NCI-H526 (cell line): ENCODE results near the gene UTP11.
"Not testable (repeated sequence)": the region's sequence is repeated elsewhere in the genome, so short reads cannot be mapped to it uniquely, and the experiment has no call there.

Experiments
- DNase-seq, 2 experiments: peaks; one replicate each; lab custom pipeline; 2025; lab: John Stamatoyannopoulos, UW

The UTP11 gene

DNA sequence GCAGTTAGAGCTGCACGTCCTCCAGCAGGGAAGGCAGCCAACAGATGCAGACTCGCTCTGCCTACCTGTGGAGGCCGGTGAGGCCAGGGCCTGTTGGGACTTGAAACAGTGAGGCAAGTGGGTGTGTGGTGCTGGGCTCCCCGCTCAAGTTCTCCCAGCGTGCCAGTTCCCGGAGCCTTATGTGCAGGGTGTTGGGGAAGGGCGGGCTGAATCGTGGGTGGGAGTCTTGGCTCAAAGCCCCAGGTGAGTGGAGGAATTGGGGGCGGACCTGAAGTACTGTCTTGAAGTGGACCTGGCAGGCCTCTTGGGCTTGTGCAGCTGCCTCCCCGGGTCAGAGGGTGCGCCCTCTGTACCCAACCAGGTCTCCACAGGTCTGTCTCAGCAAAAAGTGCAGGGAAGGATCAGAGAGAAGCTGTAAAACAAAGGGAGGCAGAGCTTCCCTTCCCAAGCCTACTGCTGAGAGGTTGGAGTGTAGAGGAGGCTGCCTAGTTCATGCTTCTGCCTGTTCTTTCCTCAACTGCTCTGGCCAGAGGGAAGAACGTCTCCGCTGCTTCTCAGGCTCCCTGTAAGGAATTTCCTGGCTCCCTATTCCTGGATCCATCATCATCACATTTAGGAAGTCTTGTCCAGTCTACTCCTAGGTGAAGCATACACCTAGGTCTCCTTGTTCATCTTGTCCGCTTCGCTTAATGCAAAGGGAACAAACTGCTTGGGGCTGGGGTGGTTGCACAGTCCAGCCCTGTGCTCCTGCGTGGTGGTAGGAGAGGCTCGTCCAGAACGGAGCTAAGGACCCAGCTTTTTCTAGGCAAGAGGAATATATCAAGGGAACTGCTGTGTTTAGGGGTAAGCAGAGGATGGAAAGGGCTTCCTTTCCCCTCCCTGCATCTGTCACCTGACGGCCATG is 14.9 kb downstream of the UTP11 start:
- DNase-seq: peak in 1 of 2 experiments; percentile 43

GRCh38 chr1:38028105-38028591 is 15.6 kb downstream of the UTP11 start:
- DNase-seq: peak in 1 of 2 experiments; percentile 52

DNA sequence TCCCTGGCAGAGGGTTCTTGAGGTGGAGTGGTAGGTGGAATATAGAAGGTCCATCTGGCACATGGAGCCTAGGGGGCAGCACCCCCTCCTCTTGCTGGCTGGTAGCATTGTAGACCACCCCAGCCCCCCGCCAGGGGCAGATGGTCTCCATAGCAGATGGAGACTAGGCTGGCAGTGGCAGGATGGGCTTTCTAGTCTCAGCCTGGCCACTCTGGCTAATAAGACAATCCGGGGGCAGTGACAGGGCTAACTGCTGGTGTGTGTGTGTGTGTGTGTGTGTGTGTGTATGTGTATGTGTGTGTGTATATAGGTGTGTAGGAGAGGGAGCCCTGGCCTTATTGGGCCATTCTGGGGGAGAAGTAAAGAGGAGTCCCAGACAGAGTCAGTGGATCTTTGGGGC is 16.1 kb downstream of the UTP11 start:
- peak in 1 of 2 experiments; percentile 54 for DNase-seq

DNA sequence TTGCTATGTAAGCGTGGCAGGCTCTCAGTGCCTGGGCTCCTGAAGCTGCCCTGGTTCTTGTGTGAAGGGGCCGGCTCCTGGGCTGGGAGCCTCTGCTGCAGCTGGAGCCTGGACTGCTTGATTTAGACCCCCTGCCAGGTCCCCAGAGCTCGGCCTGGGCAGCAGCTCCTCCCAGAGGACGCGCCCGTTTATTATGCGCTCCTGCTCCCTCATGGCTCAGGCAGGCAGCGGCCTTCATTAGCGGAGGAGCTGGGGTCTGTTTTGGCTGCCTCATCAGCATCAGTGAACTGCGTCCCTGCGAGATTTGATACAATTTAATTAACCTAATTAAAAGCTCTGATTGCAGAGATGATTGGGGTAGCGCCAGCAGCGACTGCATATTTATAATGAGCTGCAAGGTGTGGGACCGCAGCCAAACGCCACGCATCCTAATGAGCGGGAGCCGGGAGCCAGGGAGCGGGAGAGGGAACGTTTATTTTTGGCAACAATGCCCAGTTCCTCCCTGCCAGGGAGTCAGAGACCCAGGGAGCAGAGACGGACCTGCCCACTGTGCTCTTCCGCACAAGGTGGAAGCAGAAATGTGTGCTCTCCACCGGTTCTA is 16.6 kb downstream of the UTP11 start:
- peak; percentile 33 to 85 for DNase-seq

DNA sequence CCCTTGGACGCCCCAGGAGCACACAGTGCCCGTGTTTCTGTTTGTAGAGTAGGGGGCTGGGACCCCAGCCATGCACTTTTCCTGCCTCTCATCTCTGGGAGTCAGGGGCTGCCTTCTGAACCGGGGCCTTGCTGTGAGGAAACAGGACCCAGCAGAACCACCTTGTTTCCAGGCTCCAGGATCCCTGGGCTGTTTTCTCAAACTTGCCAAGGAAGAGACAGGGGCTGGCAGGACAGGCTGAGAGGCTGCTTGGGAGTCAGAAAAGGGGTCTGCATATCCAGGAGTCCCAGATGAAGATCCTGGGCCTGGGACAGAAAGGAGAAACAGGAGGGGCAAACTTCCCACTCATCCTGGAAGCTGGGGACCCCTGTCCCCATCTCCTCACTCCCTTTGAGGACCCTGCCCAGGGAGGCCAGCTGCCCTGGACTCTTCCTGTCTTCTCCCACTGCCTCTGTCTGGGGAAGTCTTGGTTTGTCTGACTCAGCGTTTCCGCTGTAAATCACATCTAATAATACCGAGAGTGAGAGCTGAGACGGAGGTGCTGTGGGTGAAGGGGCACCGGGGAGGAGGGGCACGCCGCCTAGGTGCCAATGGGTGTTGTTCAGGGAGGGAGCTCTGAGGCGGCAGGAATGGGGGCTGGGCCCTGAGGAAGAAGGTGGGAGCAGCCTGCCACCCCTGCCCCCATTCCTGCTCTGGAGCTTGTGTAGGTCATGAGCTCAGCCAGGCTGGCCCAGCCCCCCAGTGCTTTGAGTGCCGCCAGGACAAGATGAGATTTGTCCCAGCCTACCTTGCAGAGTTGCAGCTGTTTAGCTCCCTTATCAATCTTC is 17.4 kb downstream of the UTP11 start:
- DNase-seq: no peak

- DNase-seq: no peak
Measured at GRCh38 chr1:38030596-38031512, 18.3 kb downstream of the UTP11 start.

DNA sequence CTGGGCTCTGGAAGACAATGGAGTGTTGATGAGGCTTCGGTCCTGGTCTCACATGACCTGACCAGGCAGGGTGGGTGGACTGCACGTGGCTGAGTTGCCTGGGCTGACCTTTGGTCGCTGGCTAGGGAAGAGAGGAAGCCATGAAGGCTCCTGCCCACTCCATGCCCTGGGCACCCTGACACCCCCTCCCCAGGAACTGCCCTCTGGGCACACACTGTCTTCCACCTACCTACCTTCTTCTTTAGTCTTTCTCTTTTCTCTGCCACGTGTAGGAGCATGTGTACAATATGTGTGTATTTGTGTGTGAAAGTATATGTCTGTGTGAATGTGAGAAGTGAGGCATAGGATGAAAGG is 19.0 kb downstream of the UTP11 start:
- DNase-seq: no peak

GRCh38 chr1:38032992-38033391 is 20.5 kb downstream of the UTP11 start:
- DNase-seq: not testable (repeated sequence)

- DNase-seq: no peak
Measured at GRCh38 chr1:38034871-38035270, 22.3 kb downstream of the UTP11 start.

DNA sequence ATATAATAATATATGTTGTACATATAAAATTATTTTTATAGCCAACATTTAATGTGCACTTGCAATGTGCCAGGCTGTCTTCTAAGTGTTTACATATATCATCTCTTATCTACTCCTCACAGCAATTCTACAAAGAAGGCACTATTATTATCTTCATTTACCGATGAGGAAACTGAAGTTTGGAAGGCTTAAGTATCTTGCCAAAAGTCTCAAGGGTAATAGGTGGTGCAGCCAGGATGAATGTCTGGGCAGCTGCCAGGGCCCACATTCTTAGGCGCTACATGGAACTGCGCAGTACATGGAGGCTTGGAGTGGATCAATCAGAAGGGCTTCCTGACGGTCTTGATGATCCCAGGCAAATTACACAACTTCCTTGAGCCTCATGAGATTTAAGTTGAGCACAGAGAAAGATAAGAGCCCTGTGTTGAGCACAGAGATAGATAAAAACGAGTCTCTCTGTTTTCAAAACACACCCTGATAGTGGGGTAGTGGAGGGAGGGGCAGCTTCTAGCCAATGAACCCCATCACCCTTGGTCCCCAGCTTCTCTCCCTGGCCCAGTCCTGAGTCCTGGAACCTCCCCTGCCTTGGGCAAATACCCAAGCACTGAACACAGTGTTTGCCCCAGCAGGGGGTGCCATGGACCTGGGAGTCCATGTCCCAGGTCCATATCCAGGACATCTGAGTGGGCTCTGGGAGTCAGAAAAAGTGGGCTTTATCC is 24.8 kb downstream of the UTP11 start:
- DNase-seq: peak in 1 of 2 experiments; percentile 85

GRCh38 chr1:38038861-38039260 is 26.3 kb downstream of the UTP11 start:
- no peak for DNase-seq

- no peak for DNase-seq
Measured at GRCh38 chr1:38039331-38040088, 27.0 kb downstream of the UTP11 start.

DNA sequence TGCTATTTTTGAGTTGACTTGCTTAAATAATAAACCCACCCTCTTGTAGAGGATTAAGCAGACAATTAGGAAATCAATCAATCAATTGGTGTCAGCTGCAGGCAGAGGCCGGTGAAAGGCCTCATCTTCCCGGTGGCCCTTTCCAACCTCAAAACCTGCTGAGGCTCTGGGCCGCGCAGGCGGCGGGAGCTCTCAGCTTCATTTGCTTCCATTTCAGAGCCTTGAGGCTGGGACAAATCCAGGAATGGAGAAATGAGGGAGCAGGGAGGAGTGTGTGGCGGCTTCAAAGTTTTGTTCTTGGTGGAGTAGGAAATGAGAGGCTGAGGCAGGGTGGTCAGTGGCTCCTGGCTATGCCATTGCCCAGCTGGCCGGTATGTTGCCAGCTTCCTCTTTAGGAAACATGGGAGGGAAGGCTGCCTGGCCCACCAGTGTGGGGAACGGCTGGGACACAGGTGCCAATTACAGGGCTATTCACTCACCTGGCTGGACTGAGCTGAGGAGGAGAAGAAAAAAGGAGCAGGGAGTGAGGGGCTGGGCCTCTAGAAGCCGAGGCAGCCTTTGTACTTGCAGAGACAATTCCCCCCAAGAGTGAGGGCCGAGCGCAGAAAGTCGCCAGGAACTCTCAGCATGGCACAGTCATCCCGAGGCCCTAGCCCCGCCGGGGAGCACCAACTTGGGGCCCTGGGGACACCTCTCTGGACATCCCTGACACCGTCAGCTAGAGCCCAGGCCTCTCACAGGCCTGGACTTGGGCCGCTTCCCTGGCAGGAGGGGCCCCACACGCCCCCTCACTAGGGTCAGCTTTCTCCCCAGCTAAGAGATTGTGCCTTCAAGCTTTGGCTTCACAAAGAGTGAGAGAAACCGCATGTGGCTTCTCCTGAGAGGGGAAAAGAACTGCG is 29.7 kb downstream of the UTP11 start:
- DNase-seq: no peak

DNA sequence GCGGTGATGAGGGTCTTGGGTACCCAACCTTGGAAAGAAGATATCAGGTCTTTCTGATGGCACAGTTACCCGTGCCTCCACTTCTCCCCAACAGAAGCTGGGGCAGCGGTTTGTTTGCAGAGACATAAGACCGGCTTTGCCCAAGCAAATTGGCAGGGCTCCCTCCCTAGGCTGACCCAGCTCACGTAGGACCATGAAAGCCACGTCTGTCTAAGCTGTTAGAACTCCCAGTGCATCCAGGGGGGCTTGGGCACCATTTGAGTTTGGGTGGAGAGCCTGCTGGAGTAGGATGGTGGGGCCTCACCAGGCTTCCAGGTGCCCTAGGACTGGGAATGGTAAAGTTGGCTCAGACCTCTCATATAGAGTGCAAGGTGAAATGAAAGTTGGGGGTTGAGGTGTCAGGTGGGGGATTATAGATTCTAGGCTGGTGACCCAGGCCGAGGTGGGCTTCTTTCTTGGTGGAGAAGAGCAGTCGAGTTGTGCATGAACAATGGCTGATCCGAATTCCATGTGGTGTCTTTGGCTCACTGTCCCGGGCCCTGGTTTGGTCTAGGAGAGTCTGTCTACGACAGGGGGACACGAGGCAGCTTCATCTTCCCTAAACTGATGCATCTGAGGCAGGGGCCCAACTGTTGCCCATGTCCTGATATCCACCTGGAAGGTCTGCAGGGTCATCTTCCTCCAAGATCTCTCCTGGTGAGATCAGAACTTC is 30.7 kb downstream of the UTP11 start:
- DNase-seq: no peak

- peak in 1 of 2 experiments; percentile 61 for DNase-seq
Measured at GRCh38 chr1:38044221-38045215, 32.0 kb downstream of the UTP11 start.

- DNase-seq: peak; percentile 69 to 87
Measured at GRCh38 chr1:38045401-38046332, 33.1 kb downstream of the UTP11 start.
